OCI-LY1 (cell line): ENCODE measurements around the gene ZNF891.

Experiments
- H2AFZ ChIP-seq: fragments of 200-600 bp; sonication (generic), shearing (Covaris generic); 2 replicates; pipeline ENCODE4 v1.6.0; 2014; ENCODE audit warnings: antibody characterized with exemption, mild to moderate bottlenecking, low read length
- H3F3A ChIP-seq: fragments of 200-600 bp; sonication (generic), shearing (Covaris generic); 2 replicates; pipeline ENCODE4 v1.6.0; 2014; ENCODE audit warnings: mild to moderate bottlenecking, antibody characterized with exemption, low read length, moderate library complexity; ENCODE audit not compliant: insufficient read depth
- H3K27ac ChIP-seq: fragments of 200-600 bp; sonication (generic); 2 replicates; pipeline ENCODE4 v1.5.1; 2014; ENCODE audit warnings: low read length, mixed run types, mild to moderate bottlenecking, low read depth; ENCODE audit not compliant: poor library complexity, severe bottlenecking
- H3K27me3 ChIP-seq: fragments of 200-600 bp; sonication (generic); 2 replicates; pipeline ENCODE4 v1.6.0; 2014; ENCODE audit warnings: antibody characterized with exemption, mild to moderate bottlenecking, low read length, moderate library complexity; ENCODE audit not compliant: insufficient read depth
- H3K36me3 ChIP-seq: fragments of 200-600 bp; sonication (generic); 2 replicates; pipeline ENCODE4 v1.6.1; 2014; ENCODE audit warnings: mild to moderate bottlenecking, antibody characterized with exemption, low read length, moderate library complexity, mixed read lengths; ENCODE audit not compliant: insufficient read depth
- H3K4me1 ChIP-seq: fragments of 200-600 bp; sonication (generic); 2 replicates; pipeline ENCODE4 v1.5.1; 2014; ENCODE audit warnings: mild to moderate bottlenecking, low read length, moderate library complexity; ENCODE audit not compliant: insufficient read depth, severe bottlenecking
- H3K4me2 ChIP-seq: fragments of 200-600 bp; sonication (generic), shearing (Covaris generic); 2 replicates; pipeline ENCODE4 v1.6.1; 2014; ENCODE audit warnings: low read length
- H3K4me3 ChIP-seq: fragments of 200-600 bp; sonication (generic); 2 replicates; pipeline ENCODE4 v1.5.1; 2014; ENCODE audit warnings: low read length, low read depth, mild to moderate bottlenecking, mixed read lengths; ENCODE audit not compliant: poor library complexity, severe bottlenecking
- H3K79me2 ChIP-seq: fragments of 200-600 bp; shearing (Covaris generic); 2 replicates; pipeline ENCODE4 v1.6.1; 2016; ENCODE audit warnings: mixed run types, low read length, mixed read lengths; ENCODE audit not compliant: insufficient read depth
- H3K9ac ChIP-seq: fragments of 200-600 bp; sonication (generic), shearing (Covaris generic); 2 replicates; pipeline ENCODE4 v1.6.1; 2014; ENCODE audit warnings: mild to moderate bottlenecking, low read length, mixed read lengths
- H3K9me2 ChIP-seq: fragments of 200-600 bp; sonication (generic), shearing (Covaris generic); 2 replicates; pipeline ENCODE4 v1.6.1; 2014; ENCODE audit warnings: low read depth, mild to moderate bottlenecking, low read length, mixed read lengths
- H3K9me3 ChIP-seq: fragments of 200-600 bp; shearing (Covaris generic); 2 replicates; pipeline ENCODE4 v1.6.1; 2014; ENCODE audit warnings: low read length, mixed read lengths
- H4K20me1 ChIP-seq: fragments of 200-600 bp; sonication (generic), shearing (Covaris generic); 2 replicates; pipeline ENCODE4 v1.6.0; 2016; ENCODE audit warnings: mild to moderate bottlenecking, low read length; ENCODE audit not compliant: insufficient read depth
- CTCF ChIP-seq: fragments of 200-600 bp; sonication (generic), shearing (Covaris generic); IDR thresholded peaks from 2 replicates; pipeline ENCODE4 v1.5.1; 2017; ENCODE audit warnings: mild to moderate bottlenecking, antibody characterized with exemption, low read length, moderate library complexity, mixed read lengths
- EZH2 ChIP-seq: fragments of 200-600 bp; sonication (generic), shearing (Covaris generic); IDR thresholded peaks from 2 replicates; pipeline ENCODE4 v1.8.0; 2017; ENCODE audit warnings: borderline replicate concordance, mixed run types, mild to moderate bottlenecking, antibody characterized with exemption, low read length, moderate library complexity, mixed read lengths

Gene ZNF891

GRCh38 chr12:133124674-133125073, 5.4 kb downstream of the ZNF891 start:
- TF ChIP-seq EZH2 (no peak), CTCF (no peak)
- peaks cover 6% of the 10 kb centered on the region for H3K4me1 ChIP-seq
- peaks cover 4% of the 10 kb centered on the region; the same call in 1 of the 2 replicates for H3K79me2 ChIP-seq
- no peak overlapping the region for H3K4me3 ChIP-seq
- no peaks in the 10 kb centered on the region for H3K27me3 ChIP-seq
- H4K20me1 ChIP-seq = no peaks in the 10 kb centered on the region
- peaks cover 84% of the 10 kb centered on the region for H3K36me3 ChIP-seq
- H3K9ac ChIP-seq = no peak overlapping the region
- no peaks in the 10 kb centered on the region for H3F3A ChIP-seq
- no peaks in the 10 kb centered on the region for H3K9me2 ChIP-seq
- H2AFZ ChIP-seq = no peak overlapping the region
- H3K4me2 ChIP-seq = no peak overlapping the region
- H3K27ac ChIP-seq = no peak overlapping the region
- peaks cover 65% of the 10 kb centered on the region for H3K9me3 ChIP-seq

DNA sequence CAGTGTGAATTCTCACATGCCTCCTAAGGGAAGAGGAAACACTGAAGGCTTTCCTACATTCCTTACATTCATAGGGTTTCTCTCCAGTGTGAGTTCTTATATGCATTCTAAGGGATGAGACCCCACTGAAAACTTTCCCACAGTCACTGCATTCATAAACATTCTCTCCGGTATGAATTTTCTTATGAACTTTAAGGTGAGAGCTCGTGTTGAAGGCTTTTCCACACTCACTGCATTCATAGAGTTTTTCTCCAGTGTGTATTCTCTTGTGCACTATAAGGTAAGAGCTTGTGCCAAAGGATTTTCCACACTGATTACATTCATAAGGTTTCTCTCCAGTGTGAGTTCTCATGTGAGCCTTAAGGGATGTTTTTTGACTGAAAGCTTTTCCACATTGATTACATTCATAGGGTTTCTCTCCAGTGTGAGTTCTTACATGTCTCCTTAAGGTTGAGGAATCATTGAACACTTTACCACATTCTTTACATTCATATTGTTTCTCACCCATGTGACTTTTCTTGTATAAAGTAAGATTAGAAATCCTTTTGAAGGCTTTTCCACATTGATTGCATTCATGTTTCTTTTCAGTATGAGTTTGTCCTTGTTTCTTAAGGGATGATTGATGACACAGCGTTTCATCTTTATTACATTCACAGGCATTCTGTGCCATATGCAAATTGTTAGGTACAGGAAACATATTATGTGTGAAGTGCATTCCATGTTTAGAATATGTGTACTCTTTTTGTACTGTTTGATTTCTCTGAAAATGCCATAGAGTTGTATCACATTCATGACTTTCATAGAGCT, 9.5 kb downstream of the ZNF891 start:
- no peak for TF ChIP-seq CTCF
- no peak for TF ChIP-seq EZH2
- Histone ChIP-seq H3F3A (no peaks in the 10 kb centered on the region), H3K9ac (no peak overlapping the region), H2AFZ (no peak overlapping the region), H3K9me2 (no peaks in the 10 kb centered on the region), H3K27me3 (no peaks in the 10 kb centered on the region), H3K4me3 (no peak overlapping the region), H3K4me2 (no peak overlapping the region), H3K27ac (no peak overlapping the region), H3K4me1 (no peaks in the 10 kb centered on the region), H3K9me3 (peaks cover 79% of the 10 kb centered on the region), H4K20me1 (no peaks in the 10 kb centered on the region), H3K79me2 (no peaks in the 10 kb centered on the region), H3K36me3 (peaks cover 64% of the 10 kb centered on the region)

DNA sequence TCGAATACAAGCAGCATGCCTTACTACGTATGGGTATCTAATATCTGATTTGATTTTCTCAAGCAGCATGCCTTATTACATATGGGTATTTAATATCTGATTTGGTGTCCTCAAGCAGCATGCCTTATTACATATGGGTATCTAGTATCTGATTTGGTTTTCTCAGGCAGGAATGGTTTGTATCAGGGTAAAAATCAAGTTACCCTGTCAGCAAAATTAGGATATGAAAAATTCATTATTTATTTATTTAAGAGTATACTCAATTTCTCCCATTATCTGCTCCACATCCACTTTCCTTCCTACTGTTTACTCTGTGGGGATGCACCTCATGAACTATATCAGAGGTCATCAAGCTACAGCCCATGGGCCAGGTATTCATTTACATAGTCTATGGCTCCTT, 21.9 kb downstream of the ZNF891 start:
- Histone ChIP-seq H3K36me3 (peaks cover 47% of the 10 kb centered on the region), H3K9me3 (peaks cover 69% of the 10 kb centered on the region)

More for the DNA sequence above, 21.9 kb downstream of the ZNF891 start:
- H3K27ac ChIP-seq = no peak overlapping the region
- H3K27me3 ChIP-seq = no peaks in the 10 kb centered on the region
- no peak for TF ChIP-seq CTCF
- TF ChIP-seq EZH2 = no peak
- no peak overlapping the region for H3K4me2 ChIP-seq
- H3K79me2 ChIP-seq = no peaks in the 10 kb centered on the region
- no peaks in the 10 kb centered on the region for H3K4me1 ChIP-seq
- no peaks in the 10 kb centered on the region for H3K9me2 ChIP-seq
- no peaks in the 10 kb centered on the region for H4K20me1 ChIP-seq
- H3K9ac ChIP-seq = no peak overlapping the region
- no peak overlapping the region for H2AFZ ChIP-seq
- H3K4me3 ChIP-seq = no peak overlapping the region
- no peaks in the 10 kb centered on the region for H3F3A ChIP-seq
